PC-3 (cell line): ENCODE results near the gene GLS2. TPM values are rescaled to one million over a fixed set of nuclear protein-coding genes. Genes with fewer than 3 reads are reported as not detected.
"Not testable (repeated sequence)": the region's sequence is repeated elsewhere in the genome, so short reads cannot be mapped to it uniquely, and the experiment has no call there.

Experiments
- ATAC-seq: fragments of 200-7000 bp; cut with Tn5 transposase; 2 replicates; pipeline ENCODE4 v1.9.1; 2020; ENCODE audit warnings: mild to moderate bottlenecking, moderate library complexity
- BruUV-seq: library from RNA; stranded (reverse); fragments of 400-500 nt; replicated peaks from 2 replicates; lab custom pipeline; 2021; lab: Mats Ljungman, UMichigan
- CTCF ChIA-PET: fragments of 300-600 bp; sonication (Branson Sonifier 250); formaldehyde crosslinking; loops from one replicate; lab custom pipeline; 2022; ENCODE audit warnings: antibody characterized with exemption; lab: Charles Lee
- POLR2A ChIA-PET: fragments of 300-600 bp; sonication (Branson Sonifier 250); formaldehyde crosslinking; loops from one replicate; lab custom pipeline; 2022; ENCODE audit warnings: antibody characterized with exemption; ENCODE audit not compliant: unreplicated experiment; lab: Charles Lee
- DNase-seq: peaks from one replicate; pipeline ENCODE4 v3.0.0-alpha.2; 2015
- H2AFZ ChIP-seq: fragments of 300-600 bp; sonication (generic); 2 replicates; pipeline ENCODE4 v1.6.0; 2016; ENCODE audit warnings: antibody characterized with exemption, low read length
- H3F3A ChIP-seq: fragments of 300-600 bp; sonication (generic); one replicate; pipeline ENCODE4 v1.6.0; 2017; ENCODE audit warnings: antibody characterized with exemption, low read length, control low read depth, mild to moderate bottlenecking; ENCODE audit not compliant: unreplicated experiment
- H3K27ac ChIP-seq: fragments of 300-600 bp; sonication (generic); 2 replicates; pipeline ENCODE4 v1.5.1; 2016; ENCODE audit warnings: mild to moderate bottlenecking, low read length
- H3K27me3 ChIP-seq: fragments of 300-600 bp; sonication (generic); 2 replicates; pipeline ENCODE4 v1.6.1; 2016; ENCODE audit warnings: low read length, mixed read lengths
- H3K36me3 ChIP-seq: fragments of 300-600 bp; sonication (generic); 2 replicates; pipeline ENCODE4 v1.6.1; 2016; ENCODE audit warnings: low read depth, mixed run types, low read length, mixed read lengths
- H3K4me1 ChIP-seq: fragments of 300-600 bp; sonication (generic); 2 replicates; pipeline ENCODE4 v1.5.1; 2016; ENCODE audit warnings: low read length; ENCODE audit not compliant: insufficient read depth
- H3K4me2 ChIP-seq: fragments of 300-600 bp; sonication (generic); 2 replicates; pipeline ENCODE4 v1.6.0; 2016; ENCODE audit warnings: low read length
- H3K4me3 ChIP-seq: fragments of 300-600 bp; sonication (generic); 2 replicates; pipeline ENCODE4 v1.5.1; 2016; ENCODE audit warnings: mild to moderate bottlenecking, low read length, mixed read lengths
- H3K79me2 ChIP-seq: fragments of 300-600 bp; sonication (generic); 2 replicates; pipeline ENCODE4 v1.6.1; 2017; ENCODE audit warnings: low read length, mixed read lengths
- H3K9ac ChIP-seq: fragments of 300-600 bp; sonication (generic); 2 replicates; pipeline ENCODE4 v1.6.0; 2016; ENCODE audit warnings: mild to moderate bottlenecking, low read length
- H3K9me2 ChIP-seq: fragments of 300-600 bp; sonication (generic); replicated peaks from 2 replicates; pipeline ENCODE4 v1.6.1; 2016; ENCODE audit warnings: mixed run types, low read length, mixed read lengths
- H3K9me3 ChIP-seq: fragments of 300-600 bp; sonication (generic); 2 replicates; pipeline ENCODE4 v1.6.1; 2016; ENCODE audit warnings: low read length, mixed read lengths
- H4K20me1 ChIP-seq: fragments of 300-600 bp; sonication (generic); 2 replicates; pipeline ENCODE4 v1.6.1; 2016; ENCODE audit warnings: low read length, mixed read lengths
- CTCF ChIP-seq: fragments of 300-600 bp; sonication (generic); conservative IDR thresholded peaks from 2 replicates; pipeline ENCODE4 v1.5.1; 2017; ENCODE audit warnings: antibody characterized with exemption, low read depth, mild to moderate bottlenecking, low read length
- EZH2 ChIP-seq: fragments of 300-600 bp; sonication (generic); IDR thresholded peaks from one replicate; pipeline ENCODE4 v1.6.1; 2017; ENCODE audit warnings: antibody characterized with exemption, mild to moderate bottlenecking, low read length; ENCODE audit not compliant: unreplicated experiment
- EZH2phosphoT487 ChIP-seq: fragments of 300-600 bp; sonication (generic); IDR thresholded peaks from 2 replicates; pipeline ENCODE4 v1.6.1; 2018; ENCODE audit warnings: mild to moderate bottlenecking, antibody characterized with exemption, low read length, borderline replicate concordance
- intact Hi-C: fragments of 100-400 bp; cut with micrococcal nuclease; formaldehyde crosslinking; loops from 2 replicates; pipeline ENCODE4 v1.9.0; 2023
- total RNA-seq: library from RNA; depleted of rRNA; stranded (reverse); fragments of >200 nt; gene quantifications from 2 replicates; pipeline ENCODE4 v1.2.3, GENCODE V29; 2014

GLS2 gene
- total RNA-seq, 1 experiment from 2014 or later = 4.0 TPM

GRCh38 chr12:56518570-56518969 is 30.6 kb upstream of the GLS2 start:
- Histone ChIP-seq H3K9me2 (no peaks in the 10 kb centered on the region), H3K4me1 (peaks cover 49% of the 10 kb centered on the region), H3K27ac (peak overlapping the region; percentile 91), H3K4me3 (peak overlapping the region; percentile 23; the same call in 1 of the 2 replicates), H4K20me1 (no peaks in the 10 kb centered on the region), H3K27me3 (no peaks in the 10 kb centered on the region), H3K79me2 (peaks cover 18% of the 10 kb centered on the region), H3F3A (peaks cover 5% of the 10 kb centered on the region), H3K4me2 (peak overlapping the region; percentile 63), H2AFZ (no peak overlapping the region), H3K9me3 (no peaks in the 10 kb centered on the region), H3K36me3 (no peaks in the 10 kb centered on the region), H3K9ac (peak overlapping the region; percentile 56)
- ChIA-PET POLR2A (no interaction called here), CTCF (no interaction called here)
- no TSS peak for BruUV-seq
- DNase-seq (peak; percentile 94), ATAC-seq (peak; percentile 67)
- TF ChIP-seq EZH2phosphoT487 (no peak), EZH2 (no peak), CTCF (no peak)
- intact Hi-C loops = no loop called here

GRCh38 chr12:56517854-56518253 is 29.9 kb upstream of the GLS2 start:
- POLR2A ChIA-PET = no interaction called here
- CTCF ChIA-PET = no interaction called here
- Histone ChIP-seq H3K27ac (peak overlapping the region; percentile 91), H3K4me1 (peaks cover 46% of the 10 kb centered on the region), H3K9me3 (no peaks in the 10 kb centered on the region), H4K20me1 (no peaks in the 10 kb centered on the region), H3F3A (peaks cover 5% of the 10 kb centered on the region), H3K36me3 (no peaks in the 10 kb centered on the region), H3K79me2 (peaks cover 11% of the 10 kb centered on the region), H3K27me3 (no peaks in the 10 kb centered on the region), H3K9me2 (no peaks in the 10 kb centered on the region), H3K4me2 (peak overlapping the region; percentile 63), H3K4me3 (peak overlapping the region; percentile 23; the same call in 1 of the 2 replicates), H3K9ac (peak overlapping the region; percentile 56), H2AFZ (no peak overlapping the region)
- DNase-seq (peak; percentile 94), ATAC-seq (peak; percentile 11)
- intact Hi-C loops = no loop called here
- BruUV-seq = no TSS peak
- TF ChIP-seq CTCF = no peak
- no peak for TF ChIP-seq EZH2phosphoT487
- TF ChIP-seq EZH2 = no peak

GRCh38 chr12:56514014-56514318 is 26.0 kb upstream of the GLS2 start:
- H3K9me3 ChIP-seq, BruUV-seq, POLR2A ChIA-PET, intact Hi-C loops, H4K20me1 ChIP-seq, ATAC-seq, H3K9me2 ChIP-seq, H3K4me3 ChIP-seq, H3K27me3 ChIP-seq, H3K36me3 ChIP-seq, H3F3A ChIP-seq, H3K9ac ChIP-seq, DNase-seq, H2AFZ ChIP-seq, H3K27ac ChIP-seq, H3K4me2 ChIP-seq, H3K79me2 ChIP-seq: not testable (repeated sequence)
- TF ChIP-seq CTCF = 0 out of 2 replicates have a peak, but pooled peaks have one; percentile 4
- CTCF ChIA-PET = interaction anchor here (0.7 to 2.6 kb wide), 5 partner anchors 8 to 171 kb away, joined by 3 to 19 read pairs (median 4); partner anchors contain the start of gene RBMS2
- H3K4me1 ChIP-seq = peaks cover 21% of the 10 kb centered on the region
